ENCODE data around the gene RAB29. TPM values are rescaled to one million over a fixed set of nuclear protein-coding genes. Genes with fewer than 3 reads are reported as not detected.

Gene RAB29
- total and polyA plus RNA-seq, 2 donors (not counting 1 experiment from before 2014, with no cell fraction given): 51.7 to 61.4 TPM

DNA sequence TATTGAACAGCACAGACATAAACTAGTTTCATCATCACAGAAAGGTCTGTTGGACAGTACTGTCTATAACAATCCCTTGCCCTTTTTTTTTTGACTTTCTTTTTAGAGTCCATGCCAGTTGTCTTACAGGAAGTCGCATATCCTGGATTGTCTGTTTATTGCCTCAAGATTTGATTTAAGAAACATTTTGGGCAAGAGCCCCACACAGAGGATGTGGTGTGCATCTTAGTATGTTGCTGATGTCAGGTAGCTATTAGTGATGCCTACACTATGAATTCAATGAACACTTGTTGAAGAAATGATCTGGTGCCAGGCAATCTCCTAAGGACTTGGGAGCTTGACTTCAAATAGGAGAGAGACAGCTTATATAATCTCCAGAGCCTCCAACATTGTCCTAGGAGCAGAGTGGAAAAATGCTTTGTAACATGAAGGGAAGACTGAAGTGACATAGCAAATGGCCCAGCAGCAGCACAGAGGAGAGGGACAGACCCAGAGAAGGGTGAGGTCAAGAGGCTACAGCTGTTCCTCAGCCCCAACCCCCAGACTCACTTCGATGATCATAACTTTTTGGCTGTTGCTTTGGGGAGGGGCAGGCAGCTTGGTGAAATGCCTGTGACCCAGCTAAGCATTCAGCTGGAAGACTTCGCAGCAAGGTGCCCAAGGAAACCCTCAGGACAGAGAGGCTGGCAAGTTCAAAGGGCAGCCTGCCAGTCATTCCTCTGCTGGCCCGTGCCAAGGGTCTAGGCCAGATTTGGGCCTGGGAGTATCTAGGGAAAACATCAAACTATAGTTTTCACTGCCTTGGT is 7.5 kb upstream of the RAB29 start:
- 62% methylated on average over 3 of the region's 4 CpGs for WGBS (ENCODE audit: insufficient coverage)
- no peak for DNase-seq
- H3K27ac Mint-ChIP-seq: no peak overlapping the region

DNA sequence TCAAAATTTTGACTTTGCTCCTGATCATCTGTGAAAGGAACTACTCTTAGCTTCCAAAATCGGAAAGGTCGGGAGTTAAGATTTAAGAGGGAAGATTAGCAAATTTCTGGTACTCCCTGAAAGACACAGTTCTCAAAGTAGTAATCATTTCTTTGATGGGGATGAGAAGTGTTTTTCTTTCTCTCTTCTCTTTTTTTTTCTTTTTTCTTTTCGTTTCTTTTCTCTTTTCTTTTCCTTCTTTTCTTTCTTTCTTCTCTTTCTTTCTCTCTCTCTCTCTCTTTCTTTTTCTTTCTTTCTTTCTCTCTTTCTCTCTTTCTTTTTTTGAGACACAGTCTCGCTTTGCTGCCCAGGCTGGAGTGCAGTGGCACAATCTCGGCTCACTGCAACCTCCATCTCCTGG is 5.1 kb upstream of the RAB29 start:
- CTCF ChIA-PET: no interaction called here
- Histone ChIP-seq H3K27ac (ENCODE audit: low read length in 2 of 2) (no peak overlapping the region), H3K9ac (ENCODE audit: low read length) (no peak overlapping the region), H4K20me1 (ENCODE audit: control insufficient read depth, insufficient read depth, low read length, poor library complexity, severe bottlenecking) (no peaks in the 10 kb centered on the region), H3K79me2 (ENCODE audit: control insufficient read depth, insufficient read depth, low read length) (peaks cover 12% of the 10 kb centered on the region), H3K4me1 (ENCODE audit: control insufficient read depth in 2 of 2, insufficient read depth in 2 of 2, low read length in 2 of 2) (peaks cover 12 to 14% of the 10 kb centered on the region in 2 donors), H3K27me3 (replicated peaks in 1 of 4; ENCODE audit: control extremely low read depth in 1 of 4, control insufficient read depth in 3 of 4, insufficient read depth in 4 of 4, low read length in 3 of 4) (no peaks in the 10 kb centered on the region), H3K9me3 (ENCODE audit: control extremely low read depth in 1 of 3, control insufficient read depth in 2 of 3, insufficient read depth in 1 of 3, low read length in 2 of 3) (no peaks in the 10 kb centered on the region), H3K4me2 (replicated peaks; ENCODE audit: low read depth, low read length, poor library complexity, severe bottlenecking) (no peak overlapping the region), H2AFZ (ENCODE audit: insufficient read depth, low read depth, low read length, poor library complexity, severe bottlenecking) (no peak overlapping the region), H3K4me3 (ENCODE audit: control extremely low read depth in 1 of 5, extremely low read depth in 1 of 5, insufficient read depth in 1 of 5, low read depth in 2 of 5, low read length in 4 of 5) (no peak overlapping the region), H3K36me3 (replicated peaks in 1 of 2; ENCODE audit: control extremely low read depth in 1 of 2, control insufficient read depth in 1 of 2, extremely low read depth in 1 of 2, insufficient read depth in 2 of 2, low read length in 1 of 2) (no peaks in the 10 kb centered on the region)
- TF ChIP-seq, protein P1, sequence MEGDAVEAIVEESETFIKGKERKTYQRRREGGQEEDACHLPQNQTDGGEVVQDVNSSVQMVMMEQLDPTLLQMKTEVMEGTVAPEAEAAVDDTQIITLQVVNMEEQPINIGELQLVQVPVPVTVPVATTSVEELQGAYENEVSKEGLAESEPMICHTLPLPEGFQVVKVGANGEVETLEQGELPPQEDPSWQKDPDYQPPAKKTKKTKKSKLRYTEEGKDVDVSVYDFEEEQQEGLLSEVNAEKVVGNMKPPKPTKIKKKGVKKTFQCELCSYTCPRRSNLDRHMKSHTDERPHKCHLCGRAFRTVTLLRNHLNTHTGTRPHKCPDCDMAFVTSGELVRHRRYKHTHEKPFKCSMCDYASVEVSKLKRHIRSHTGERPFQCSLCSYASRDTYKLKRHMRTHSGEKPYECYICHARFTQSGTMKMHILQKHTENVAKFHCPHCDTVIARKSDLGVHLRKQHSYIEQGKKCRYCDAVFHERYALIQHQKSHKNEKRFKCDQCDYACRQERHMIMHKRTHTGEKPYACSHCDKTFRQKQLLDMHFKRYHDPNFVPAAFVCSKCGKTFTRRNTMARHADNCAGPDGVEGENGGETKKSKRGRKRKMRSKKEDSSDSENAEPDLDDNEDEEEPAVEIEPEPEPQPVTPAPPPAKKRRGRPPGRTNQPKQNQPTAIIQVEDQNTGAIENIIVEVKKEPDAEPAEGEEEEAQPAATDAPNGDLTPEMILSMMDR (IDR thresholded peaks at IDR 0.05): peak; percentile 20
- TF ChIP-seq EZH2 (IDR thresholded peaks at IDR 0.05; ENCODE audit: borderline replicate concordance, insufficient read depth, low read depth, low read length, poor library complexity, severe bottlenecking): no peak
- Mint-ChIP-seq H3K27me3 (no peaks in the 10 kb centered on the region), H3K4me1 (peaks cover 17% of the 10 kb centered on the region), H3K9me3 (ENCODE audit: insufficient read depth) (no peaks in the 10 kb centered on the region), H3K4me3 (no peak overlapping the region), H3K27ac (no peak overlapping the region)
- intact Hi-C loops (cut with micrococcal nuclease): no loop called here
- no peak for DNase-seq
- POLR2A ChIA-PET: no interaction called here
- 100% methylated on average over 2 of the region's 5 CpGs for WGBS (ENCODE audit: insufficient coverage)
- no peak for ATAC-seq (ENCODE audit: low read depth)

More for the DNA sequence above, 7.5 kb upstream of the RAB29 start:
- Histone ChIP-seq H3K27ac (ENCODE audit: low read length in 2 of 2) (no peak overlapping the region), H4K20me1 (ENCODE audit: control insufficient read depth, insufficient read depth, low read length, poor library complexity, severe bottlenecking) (no peaks in the 10 kb centered on the region), H3K9ac (ENCODE audit: low read length) (no peak overlapping the region), H3K9me3 (ENCODE audit: control extremely low read depth in 1 of 3, control insufficient read depth in 2 of 3, insufficient read depth in 1 of 3, low read length in 2 of 3) (no peaks in the 10 kb centered on the region), H2AFZ (ENCODE audit: insufficient read depth, low read depth, low read length, poor library complexity, severe bottlenecking) (no peak overlapping the region), H3K4me3 (ENCODE audit: control extremely low read depth in 1 of 5, extremely low read depth in 1 of 5, insufficient read depth in 1 of 5, low read depth in 2 of 5, low read length in 4 of 5) (no peak overlapping the region), H3K4me2 (replicated peaks; ENCODE audit: low read depth, low read length, poor library complexity, severe bottlenecking) (no peak overlapping the region), H3K36me3 (replicated peaks in 1 of 2; ENCODE audit: control extremely low read depth in 1 of 2, control insufficient read depth in 1 of 2, extremely low read depth in 1 of 2, insufficient read depth in 2 of 2, low read length in 1 of 2) (no peaks in the 10 kb centered on the region), H3K4me1 (ENCODE audit: control insufficient read depth in 2 of 2, insufficient read depth in 2 of 2, low read length in 2 of 2) (peaks cover 5 to 6% of the 10 kb centered on the region in 2 donors), H3K27me3 (replicated peaks in 1 of 4; ENCODE audit: control extremely low read depth in 1 of 4, control insufficient read depth in 3 of 4, insufficient read depth in 4 of 4, low read length in 3 of 4) (no peaks in the 10 kb centered on the region), H3K79me2 (ENCODE audit: control insufficient read depth, insufficient read depth, low read length) (no peaks in the 10 kb centered on the region)
- Mint-ChIP-seq H3K27me3 (no peaks in the 10 kb centered on the region), H3K4me1 (peaks cover 8% of the 10 kb centered on the region), H3K9me3 (ENCODE audit: insufficient read depth) (no peaks in the 10 kb centered on the region), H3K4me3 (no peak overlapping the region)
- no peak for TF ChIP-seq EZH2 (IDR thresholded peaks at IDR 0.05; ENCODE audit: borderline replicate concordance, insufficient read depth, low read depth, low read length, poor library complexity, severe bottlenecking)
- TF ChIP-seq, protein P1 (IDR thresholded peaks at IDR 0.05): no peak
- ChIA-PET CTCF (interaction anchor here (0.7 to 2.2 kb wide), 4 partner anchors 8 to 194 kb away, joined by 3 to 15 read pairs (median 6); no protein-coding TSS in a partner anchor), POLR2A (no interaction called here)
- no peak for ATAC-seq (ENCODE audit: low read depth)
- intact Hi-C loops (cut with micrococcal nuclease): no loop called here

All from B cell (primary cell).